Ureter (tissue), 1 donor: ENCODE data around the gene GMPR2. TPM values are rescaled to one million over a fixed set of nuclear protein-coding genes. Genes with fewer than 3 reads are reported as not detected.

Source experiments
- DNase-seq: peaks from one replicate; pipeline ENCODE4 v3.0.0-alpha.2; 2020; ENCODE audit warnings: low spot score
- total RNA-seq: library from RNA; stranded (reverse); gene quantifications from one replicate; pipeline ENCODE4 v1.2.4, GENCODE V29; 2023
- donor health status: DM: yes; HTN: yes; CAD: no.

GMPR2 gene
- total RNA-seq, 1 donor from 2014 or later = 78.7 TPM

DNA sequence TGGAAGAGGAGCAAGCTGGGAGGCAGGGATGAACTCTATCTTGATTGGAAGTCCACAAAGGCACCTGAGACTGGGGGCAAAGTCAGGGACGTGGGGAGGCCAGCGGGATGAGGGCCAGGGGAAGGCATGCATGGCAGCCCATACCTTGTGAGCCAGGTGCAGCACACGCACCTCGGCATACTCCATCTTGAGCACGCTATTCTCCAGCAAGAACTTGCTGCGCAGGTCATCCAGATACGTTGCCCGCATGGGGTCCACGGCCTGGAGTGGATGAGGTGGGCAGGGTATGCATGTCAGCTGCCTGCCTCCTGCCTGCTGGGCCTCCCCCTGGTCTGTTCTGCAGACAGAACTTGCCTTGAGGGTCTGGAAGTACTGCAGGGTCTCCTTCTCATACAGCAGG is 34.8 kb downstream of the GMPR2 start:
- no peak for DNase-seq

DNA sequence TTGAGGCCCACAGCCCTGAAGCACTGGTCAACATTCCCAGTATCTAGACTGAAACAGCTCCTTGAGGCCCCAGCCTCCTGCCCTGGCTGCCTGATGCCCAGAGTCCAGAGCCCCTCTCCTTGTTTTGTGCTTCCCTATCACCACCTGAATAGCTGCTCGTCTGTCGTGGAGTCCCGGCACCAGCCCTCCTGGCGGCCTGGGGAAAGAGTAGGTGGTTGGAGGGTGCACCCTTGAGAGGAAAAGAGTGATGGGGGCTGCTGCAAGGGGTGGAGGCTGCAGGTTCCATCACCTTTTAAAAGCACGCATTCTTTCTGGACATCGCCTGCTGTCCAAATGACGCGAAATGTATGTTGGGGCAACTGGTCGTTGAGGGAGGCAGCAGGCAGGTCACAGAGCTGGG is 35.5 kb downstream of the GMPR2 start:
- no peak for DNase-seq

DNA sequence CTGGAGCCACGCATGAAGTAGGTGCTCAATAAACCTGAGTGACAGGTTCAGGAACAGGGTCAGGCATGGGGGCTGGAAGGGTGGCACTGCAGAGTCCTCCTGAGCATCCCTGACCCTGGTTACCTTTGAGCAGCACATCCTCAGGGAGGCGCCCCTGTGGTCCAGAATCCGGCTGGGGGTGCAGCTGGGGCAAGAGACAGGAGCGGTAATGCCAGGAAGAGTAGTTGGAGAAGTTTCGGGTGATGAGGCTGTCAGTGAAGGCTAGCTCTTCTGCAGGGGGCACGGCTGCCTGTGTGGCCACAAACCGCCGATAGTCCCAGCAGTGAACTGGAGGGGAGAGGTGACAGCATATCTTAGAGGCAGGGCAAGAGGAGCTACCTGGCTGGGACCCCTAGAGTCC is 36.6 kb downstream of the GMPR2 start:
- no peak for DNase-seq

DNA sequence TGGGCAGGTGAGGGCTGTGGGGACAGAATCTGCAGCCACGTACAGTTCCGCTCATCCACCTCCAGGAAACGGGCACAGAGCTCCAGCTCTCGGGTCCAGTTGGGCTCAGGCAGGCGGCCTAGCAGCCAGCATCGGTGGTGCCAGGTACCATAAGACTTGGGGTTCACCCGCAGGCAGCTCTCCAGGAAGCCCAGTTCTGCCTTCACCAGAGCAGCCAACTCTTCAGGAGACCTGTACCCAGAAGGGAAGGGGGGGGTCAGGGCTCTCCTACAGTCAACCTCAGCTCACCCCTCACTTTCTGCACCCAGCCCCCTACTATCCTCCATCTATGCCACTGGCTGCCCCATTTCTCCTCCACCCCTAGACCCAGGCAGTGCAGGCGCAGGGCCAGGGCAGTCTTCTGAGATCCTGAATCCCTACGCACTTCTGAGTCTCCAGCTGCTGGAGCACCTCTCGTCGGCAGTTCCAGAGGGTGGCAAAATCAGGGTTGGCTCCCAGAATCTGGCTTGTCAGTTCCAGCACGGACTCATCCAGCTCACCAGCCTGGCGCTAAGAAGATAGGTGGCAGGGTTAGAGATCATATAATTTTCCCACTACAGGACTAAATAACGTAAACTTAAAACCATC is 37.3 kb downstream of the GMPR2 start:
- no peak for DNase-seq

DNA sequence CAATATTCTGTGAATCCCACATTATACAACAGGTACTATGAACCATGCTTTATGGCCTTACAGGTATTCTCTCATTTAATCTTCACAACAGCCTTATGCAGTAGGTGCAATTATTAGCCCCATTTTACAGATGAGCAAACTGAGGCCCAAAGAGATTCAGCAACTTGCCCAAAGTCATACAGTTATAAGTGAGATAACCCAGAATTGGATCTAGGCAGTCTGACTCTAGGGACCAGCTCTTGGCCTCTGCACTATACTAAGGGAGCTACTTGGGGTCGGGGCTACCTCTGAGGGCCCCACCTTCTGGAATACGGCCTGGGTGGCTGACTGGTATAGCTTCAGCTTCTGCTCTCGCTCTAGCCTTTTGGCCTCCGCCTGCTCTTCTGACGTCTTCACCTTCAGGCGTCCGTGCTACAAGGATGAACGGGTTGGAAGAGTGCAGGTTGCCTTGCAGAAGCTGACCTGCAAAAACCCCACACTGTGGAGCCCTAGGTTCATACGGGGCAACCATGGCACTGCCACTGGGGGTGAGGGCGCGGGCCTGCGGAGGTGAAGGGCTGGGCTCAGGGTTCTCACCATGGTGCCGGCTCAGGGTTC is 37.9 kb downstream of the GMPR2 start:
- DNase-seq = no peak

DNA sequence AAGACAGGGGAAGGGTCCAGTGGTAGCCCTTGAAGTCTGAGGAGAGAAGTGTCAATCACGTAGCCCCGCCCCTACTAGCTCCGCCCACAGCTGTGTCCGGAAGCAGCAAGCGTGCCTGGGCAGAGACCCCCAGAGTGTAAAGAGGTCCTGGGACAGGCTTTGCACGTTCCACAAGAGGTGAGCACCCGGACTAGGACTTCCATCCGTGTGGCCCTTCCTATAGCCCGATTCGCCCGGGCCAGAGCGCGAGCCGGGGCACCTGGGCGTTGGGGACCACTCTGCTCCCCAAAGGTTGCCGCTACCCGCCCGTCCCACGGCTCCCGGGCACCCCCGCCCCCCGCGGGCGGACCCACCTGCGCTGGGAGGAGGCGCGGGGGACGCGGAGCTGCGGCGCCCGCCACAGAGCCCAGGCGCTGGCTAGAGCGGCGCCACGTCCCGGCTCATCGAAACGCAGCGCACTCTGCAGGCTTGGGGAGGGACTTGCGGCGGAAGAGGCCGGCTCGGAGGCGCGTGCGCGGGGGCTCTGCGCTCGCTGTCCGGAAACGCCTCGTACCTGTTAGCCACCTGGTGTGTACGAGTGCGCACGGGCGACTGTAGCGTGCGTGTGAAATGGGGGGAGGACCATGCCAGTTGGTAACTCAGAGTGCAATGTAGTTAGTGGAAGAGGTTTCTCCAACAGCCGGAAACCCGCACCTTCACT is 38.6 kb downstream of the GMPR2 start, which contains the start of gene RABGGTA:
TSS of gene RABGGTA (minus strand) at position 464 of the 700 bp plus-strand sequence. CDS start 482 bp downstream, outside the sequence.
- peak; percentile 89 for DNase-seq

DNA sequence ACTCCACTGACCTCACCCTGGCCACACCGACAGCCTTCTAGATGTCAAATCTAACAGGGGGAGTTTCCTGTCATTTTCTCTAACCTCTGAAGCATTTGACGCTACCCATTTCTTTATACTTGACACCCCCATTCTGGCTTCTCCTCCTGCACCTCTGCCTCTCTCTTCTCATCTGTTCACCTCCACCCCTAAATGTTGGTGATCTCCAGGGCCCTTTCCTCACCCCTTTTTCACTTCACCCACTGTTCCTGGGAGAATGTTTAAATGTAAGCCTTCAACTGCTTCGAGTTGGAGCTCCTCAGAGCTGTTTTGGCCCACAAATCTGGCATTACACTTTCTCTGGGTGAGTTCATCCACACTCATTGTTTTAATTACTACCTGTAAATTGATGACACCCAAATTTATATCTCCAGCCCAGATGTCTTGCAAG is 39.1 kb downstream of the GMPR2 start:
- no peak for DNase-seq

DNA sequence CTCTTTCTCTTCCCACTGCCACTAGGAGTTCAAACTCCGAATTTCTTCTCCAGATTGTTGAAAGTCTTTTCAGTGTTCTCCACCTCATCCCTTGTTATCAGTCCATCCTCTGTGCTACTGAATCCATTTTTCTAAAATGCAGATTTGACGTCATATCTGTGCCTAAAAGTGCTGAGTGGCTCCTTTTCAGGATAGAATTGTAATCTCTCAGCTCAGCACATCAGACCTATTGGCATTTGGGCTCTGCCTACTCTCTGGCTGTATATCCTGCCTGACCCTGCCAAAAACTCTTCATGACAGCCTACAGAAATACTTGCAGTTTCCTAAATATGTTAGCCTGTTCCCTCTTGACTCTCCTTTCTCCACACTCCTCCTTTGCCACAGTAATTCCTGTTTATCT is 39.7 kb downstream of the GMPR2 start:
- DNase-seq = no peak

DNA sequence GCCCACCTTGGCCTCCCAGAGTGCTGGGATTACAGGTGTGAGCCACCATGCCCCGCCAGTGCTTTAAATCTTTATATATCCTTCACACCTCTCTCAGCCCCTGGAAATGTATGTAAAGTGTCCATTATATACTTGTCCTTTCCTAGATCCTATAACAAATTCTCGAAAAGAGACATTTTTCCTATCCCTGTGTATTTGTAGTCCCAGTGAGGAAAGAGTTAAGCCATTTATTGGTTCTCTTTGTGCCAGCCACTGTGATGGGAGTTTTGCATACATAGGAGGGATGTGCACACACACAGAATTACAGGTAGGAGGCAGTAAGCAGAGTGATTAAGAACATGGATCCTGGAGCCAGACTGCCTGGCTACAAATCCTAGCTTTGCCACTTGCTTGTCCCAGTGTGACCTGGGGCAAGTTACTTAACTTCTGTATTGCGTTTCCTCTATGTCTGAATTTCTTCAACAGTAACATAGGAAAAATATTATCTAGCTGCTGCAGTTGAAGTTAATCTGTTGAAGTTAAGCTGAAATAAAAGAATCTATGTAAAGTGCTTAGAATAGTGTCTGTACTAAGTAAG is 40.8 kb downstream of the GMPR2 start:
- no peak for DNase-seq

DNA sequence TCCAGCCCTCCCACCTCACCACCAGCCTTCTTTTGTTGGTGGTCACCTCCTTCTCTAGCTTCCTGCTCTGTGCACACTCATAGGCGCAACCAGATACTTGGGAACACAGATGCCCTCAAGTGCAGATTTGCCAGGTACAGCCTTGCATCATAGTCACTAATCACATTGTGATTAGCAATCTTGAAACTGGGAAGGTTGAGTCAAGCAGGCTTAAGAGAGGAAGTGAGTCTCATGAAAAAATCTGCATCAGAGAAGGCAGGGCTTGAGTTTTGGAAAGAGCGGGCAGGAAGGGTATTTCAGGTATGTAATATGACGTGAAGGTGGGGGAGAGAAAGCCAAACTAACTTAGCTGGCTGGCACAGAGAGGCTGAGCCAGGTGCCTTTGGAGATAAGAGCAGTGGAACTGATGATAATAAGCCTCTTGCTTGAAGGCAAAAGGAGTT is 41.4 kb downstream of the GMPR2 start:
- no peak for DNase-seq

DNA sequence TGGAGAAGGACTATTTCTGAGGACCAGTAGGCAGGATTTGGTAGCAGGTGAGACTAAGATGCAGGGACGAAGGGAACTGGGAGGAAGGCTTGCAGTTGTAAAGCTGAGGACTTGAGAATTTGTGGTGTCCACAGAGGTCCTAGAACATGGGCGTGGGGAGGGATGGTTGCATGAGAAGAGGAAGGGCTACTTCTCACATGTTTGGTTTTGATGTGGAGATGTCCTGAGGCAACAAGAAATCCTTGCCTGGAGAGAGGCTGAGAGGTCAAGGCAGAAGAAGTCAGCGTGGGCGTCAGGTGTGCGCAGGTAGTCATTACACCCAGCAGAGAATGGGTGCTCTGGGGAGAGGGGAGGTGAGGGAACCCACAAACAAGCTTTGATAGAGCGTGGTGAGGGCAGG is 44.3 kb downstream of the GMPR2 start:
- DNase-seq = no peak

DNA sequence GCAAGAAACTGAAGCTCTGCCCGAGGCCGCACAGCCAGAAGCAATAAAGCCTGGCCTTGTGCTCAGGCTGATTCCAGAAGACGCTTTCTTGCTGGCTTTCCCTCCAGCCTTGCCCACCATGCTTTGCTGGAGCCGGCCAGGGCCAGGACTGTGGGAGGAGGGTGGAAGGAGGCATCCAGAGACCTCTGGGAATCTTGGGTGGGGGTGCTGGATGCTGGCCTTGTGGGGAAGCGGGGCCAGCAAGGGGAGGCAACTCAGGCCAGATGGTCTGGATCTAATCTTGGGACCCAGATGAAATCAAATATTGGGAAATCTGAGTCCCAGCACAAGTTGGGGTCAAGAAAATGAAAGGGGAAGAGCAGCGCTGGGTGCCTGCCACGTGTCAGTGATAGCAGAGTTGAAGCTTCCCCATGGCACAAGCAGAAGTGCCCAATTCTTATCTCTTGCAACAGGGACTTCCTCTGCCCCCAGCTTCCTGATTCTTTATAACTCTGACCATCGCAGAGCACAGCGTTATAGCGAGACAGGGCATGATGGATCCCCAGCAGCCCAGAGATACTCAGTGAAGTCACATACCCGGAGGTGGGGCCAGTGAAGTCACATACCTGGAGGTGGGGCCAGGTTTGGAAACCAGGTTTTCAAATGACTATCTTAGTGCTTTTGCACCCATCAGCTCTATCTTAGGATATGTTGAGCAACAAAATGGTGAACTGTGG is 45.0 kb downstream of the GMPR2 start:
- no peak for DNase-seq

DNA sequence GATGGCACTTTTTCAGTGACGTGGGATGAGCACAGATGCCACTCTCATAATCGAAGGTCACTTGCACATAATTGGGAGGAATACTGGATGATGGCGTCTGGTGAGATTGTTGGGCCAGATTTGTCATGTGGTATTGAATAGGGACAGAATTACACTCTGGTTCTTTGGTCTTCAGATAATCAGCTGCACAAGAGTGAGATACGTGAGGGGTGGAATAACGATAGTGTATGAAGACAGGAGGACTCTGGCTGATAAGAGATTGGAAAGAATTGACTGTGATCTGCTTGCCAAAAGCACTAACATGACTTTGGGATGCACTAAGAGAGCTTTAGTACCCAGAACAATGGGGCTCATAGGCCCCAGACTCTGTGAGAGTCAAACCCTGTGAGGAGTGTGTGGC is 45.7 kb downstream of the GMPR2 start:
- no peak for DNase-seq

DNA sequence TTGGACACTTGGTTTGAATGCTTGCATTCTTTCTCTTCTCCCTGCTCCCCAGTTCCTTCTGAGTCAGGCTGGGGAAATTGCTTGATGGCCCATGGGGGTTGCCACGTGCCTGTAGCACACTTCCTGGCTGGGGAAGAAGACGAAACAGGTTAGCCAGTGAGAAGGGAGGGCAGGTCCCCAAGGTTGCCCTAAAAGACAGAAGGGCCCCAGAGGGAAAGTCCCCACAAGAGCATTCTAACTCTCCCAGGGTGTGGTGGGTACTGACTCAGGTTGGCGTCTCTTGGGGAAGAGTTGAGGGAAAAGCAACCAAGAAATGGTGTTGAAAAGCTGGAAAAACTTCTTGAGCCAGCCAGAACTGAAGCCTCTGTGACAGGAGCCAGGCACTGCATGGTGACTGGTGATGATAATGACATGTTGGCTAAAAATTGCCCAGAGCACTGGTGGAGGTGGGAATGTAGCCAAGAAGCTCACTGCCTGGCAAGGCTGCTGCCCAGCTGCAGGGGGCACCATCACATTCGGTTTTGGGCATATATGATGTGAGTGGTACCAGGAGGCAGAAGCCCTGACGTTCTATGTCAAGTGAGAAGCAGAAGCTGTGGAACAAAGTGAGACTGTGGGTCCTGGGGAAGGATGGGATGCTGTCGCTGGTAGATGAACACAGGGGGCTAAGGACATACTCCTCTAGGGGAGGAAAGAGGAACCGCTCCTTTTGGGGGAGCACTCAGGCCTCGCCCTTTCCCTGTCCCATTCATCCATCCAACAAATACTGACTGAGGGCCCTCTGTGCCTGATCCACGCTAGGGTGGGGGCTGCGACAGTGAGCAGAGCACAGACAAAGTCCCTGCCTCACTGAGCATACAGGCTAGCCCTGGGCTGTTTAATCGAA is 46.8 kb downstream of the GMPR2 start:
- DNase-seq = no peak

DNA sequence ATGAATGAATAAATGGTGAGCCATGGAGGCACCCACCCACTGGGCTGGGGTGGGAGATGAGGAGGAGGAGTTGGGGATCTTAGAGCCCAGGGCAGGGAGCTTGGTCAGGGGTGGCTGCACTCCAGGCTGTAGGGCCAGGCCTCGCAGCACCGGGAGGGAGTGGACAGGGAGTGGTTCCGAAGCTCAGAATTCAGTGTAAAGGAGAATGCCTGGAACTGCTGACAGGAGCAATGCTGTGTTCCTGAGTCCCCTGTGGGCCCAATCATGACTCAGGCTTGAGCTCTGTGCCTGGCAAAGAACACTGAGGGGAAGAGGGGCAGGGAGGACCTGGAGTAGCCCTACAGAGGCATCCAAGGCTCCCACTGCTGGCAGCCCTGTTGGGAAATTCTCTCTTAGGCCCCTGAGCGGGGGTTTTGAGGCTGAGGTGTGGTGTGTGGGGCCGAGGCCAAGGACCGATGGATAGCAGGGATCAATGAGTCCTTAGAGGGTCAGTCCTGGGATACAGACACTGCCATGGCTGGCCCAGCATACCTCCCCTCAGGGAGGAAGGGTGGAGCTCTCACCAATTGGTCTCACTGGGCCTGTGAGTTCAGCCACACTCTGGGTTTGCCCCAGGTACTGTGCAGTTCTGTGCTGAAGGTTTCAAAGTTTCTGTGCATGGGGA is 48.2 kb downstream of the GMPR2 start:
- no peak for DNase-seq

DNA sequence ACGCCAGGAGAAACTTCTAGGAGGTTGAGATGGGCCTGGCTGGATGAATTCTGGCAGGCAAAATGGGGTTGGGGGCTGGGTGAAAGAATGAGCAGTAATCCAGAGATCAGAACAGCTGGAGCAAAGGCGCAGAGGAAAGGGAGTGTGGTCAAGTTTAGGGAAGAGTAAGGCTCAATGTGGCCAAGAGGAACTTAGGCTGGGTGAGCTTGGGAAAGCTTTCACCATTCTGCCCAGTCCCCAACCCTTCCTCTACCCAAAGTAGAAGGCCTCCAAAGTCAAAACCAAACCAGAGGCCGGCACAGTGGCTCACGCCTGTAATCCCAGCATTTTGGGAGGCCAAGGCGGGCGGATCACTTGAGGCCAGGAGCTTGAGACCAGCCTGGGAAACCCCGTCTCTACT is 48.9 kb downstream of the GMPR2 start:
- no peak for DNase-seq

DNA sequence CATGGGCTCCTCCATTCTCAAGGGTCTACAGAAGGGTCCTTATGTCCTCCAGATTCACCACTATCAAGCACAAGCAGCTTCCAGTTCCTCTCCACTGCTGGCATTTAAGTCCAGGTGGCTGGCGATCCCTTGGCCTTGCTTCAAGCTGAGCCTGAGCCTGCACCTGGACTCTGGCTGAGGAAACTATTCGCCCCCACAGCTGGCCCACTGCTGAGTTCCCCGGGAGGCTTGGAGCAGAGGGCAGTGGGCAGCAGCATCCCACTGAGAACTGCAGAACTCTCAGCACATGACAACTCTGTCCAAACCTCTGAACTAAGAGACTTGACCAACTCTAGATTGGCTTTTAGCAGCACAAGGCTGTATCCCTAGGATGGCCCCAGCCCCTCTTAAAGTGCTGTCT is 50.0 kb downstream of the GMPR2 start:
- no peak for DNase-seq

DNA sequence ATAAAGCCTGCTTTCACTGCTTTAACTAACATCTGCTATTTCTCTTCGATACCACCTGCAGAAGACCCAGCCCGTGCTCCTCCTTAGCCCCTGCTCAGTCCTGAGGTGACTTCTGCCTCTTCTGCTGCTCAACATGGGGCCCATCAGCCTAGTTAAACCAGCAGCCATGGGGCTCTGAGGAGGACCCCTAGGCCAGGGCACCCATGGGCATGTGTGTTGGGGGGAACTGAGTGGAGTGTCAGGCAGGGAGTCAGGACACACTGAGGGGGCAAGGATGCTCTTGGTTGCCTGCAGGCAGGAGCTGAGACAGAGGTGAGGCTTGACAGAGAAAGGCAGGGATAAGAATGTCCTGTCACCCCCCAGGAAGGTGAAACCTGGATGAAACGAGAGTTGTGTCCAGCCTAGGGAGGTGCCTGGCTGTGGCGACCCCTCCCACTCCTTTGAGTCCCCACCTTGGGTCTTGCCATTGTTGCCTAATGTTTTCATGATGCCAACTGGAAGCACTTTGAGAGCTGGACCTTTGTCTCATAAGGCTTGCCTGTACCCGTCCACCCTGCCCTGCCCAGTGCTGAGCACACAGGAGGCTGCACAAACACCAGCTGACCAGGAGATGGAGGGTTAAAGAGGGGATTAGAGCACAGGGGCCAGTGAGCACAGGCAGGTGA is 51.2 kb downstream of the GMPR2 start:
- no peak for DNase-seq

DNA sequence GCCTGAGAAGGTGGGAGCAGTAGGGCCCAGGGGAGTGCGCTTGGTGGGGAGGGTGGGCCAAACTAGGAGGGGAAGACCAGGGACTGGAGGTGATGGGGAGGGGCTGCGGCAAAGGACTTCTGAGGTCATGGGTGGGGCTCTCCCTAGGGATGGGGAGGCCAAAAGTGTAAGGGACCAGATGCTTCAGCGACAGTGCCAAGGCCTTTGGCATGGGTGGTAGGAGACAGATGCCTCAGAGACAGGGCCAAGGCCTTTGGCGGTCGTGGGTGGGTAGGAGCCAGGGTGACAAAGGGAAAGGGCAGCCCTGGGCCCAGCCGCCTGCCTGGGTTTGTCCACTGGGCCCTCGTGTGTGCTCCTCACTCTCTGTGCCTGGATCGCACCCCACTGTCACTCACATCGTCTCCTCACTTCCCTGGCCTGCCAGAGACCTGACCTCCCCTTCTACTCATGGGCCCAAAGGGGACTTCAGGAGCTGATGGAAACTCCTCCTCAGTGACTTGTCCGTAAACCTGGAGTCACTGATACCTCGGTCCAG is 51.8 kb downstream of the GMPR2 start:
- no peak for DNase-seq

DNA sequence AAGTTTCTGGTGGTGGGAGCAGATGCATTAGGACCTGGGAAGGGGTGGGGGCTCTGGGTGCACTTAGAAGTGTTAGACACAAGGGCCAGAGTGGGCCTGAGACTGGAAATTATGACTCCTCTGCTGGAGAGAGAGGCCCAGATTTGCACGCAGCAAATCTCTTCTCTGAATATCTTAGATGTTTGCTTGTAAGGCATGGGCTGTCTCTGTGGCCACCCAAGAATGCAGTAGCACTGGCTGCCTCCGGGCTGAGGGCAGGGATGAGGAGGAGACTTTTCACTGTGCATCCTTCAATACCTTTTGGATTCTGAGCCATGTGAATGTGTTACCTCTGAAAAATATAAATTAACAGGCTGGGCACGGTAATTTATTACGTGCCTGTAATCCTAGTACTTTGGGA is 52.6 kb downstream of the GMPR2 start:
- DNase-seq = no peak
